Raji (cell line): Measurements from ENCODE around the gene CASP8AP2.

Experiments
- POLR2A ChIP-seq: IDR thresholded peaks from 2 replicates; pipeline ENCODE4 v1.6.1; 2011; ENCODE audit warnings: low read depth, low read length, control low read depth; ENCODE audit not compliant: insufficient read depth

CASP8AP2 gene

GRCh38 chr6:89858041-89858440 lies 28.4 kb downstream of the CASP8AP2 start:
- TF ChIP-seq POLR2A: no peak

GRCh38 chr6:89859744-89860143 lies 30.1 kb downstream of the CASP8AP2 start:
- TF ChIP-seq POLR2A: no peak

- no peak for TF ChIP-seq POLR2A
These were observed 32.6 kb downstream of the CASP8AP2 start for GRCh38 chr6:89862273-89862672.

DNA sequence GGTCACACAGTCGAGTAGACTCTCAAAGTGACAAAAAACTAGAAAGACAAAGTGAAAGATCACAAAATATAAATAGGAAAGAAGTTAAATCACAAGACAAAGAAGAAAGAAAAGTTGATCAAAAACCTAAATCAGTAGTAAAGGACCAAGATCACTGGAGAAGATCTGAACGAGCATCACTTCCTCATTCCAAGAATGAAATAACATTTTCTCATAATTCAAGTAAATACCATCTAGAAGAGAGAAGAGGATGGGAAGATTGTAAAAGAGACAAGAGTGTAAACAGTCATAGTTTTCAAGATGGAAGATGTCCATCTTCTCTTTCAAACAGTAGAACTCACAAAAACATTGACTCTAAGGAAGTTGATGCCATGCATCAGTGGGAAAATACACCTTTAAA lies 33.0 kb downstream of the CASP8AP2 start:
- no peak for TF ChIP-seq POLR2A

- no peak for TF ChIP-seq POLR2A
These were observed 36.5 kb downstream of the CASP8AP2 start for GRCh38 chr6:89866024-89866678.

DNA sequence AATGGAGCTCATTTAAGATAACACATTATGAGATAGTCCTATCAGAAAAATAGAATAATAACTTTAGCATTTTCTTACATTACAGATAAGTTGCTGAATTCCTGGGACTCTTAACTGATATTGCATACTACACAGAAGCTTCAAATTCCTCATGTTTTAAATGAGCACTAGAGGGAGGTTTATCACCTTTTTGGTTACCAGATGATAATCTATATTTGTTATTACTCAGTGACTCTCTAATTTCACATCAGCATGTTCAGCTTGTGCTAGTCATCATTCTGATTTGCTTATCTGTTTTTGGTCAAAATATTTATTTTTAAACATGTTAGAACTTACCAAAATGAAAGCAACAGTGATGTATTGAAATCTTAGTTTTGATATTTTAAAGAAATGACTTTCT lies 44.0 kb downstream of the CASP8AP2 start:
- TF ChIP-seq POLR2A: no peak

- TF ChIP-seq POLR2A: no peak
These were observed 44.8 kb downstream of the CASP8AP2 start for GRCh38 chr6:89874438-89874837.

DNA sequence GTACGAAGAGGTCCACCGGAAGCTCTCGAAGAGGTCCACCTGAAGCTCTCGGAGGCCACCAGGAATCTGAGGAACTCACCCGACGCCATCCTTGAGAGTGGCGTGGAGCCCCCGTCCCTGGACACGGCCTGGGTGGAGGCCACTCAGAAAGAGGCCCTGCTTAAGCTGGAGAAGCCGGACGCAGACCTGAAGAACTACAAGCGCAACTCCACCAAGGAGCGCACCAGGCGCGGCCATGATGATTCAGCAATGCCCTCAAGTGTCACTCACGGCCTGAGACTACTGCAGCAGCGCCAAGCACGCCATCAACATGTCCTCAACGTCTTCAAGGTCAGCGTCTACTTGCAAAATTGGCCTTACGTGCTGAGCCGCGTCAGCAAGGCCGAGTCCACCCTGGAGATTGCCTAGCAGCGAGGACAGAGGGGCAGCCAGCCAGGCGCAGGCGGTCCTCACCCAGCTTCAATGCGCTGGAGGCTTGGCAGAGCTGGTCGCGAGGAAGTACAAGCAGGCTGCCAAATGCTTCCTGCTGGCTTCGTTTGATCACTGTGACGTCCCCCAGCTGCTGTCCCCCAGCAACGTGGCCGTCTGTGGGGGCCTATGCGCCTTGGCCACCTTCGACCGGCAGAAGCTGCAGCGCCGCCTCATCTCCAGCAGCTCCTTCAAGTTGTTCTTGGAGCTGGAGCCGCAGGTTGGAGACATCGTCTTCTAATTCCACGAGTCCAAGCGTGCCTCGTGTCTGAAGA lies 56.9 kb downstream of the CASP8AP2 start:
- TF ChIP-seq POLR2A: no peak

DNA sequence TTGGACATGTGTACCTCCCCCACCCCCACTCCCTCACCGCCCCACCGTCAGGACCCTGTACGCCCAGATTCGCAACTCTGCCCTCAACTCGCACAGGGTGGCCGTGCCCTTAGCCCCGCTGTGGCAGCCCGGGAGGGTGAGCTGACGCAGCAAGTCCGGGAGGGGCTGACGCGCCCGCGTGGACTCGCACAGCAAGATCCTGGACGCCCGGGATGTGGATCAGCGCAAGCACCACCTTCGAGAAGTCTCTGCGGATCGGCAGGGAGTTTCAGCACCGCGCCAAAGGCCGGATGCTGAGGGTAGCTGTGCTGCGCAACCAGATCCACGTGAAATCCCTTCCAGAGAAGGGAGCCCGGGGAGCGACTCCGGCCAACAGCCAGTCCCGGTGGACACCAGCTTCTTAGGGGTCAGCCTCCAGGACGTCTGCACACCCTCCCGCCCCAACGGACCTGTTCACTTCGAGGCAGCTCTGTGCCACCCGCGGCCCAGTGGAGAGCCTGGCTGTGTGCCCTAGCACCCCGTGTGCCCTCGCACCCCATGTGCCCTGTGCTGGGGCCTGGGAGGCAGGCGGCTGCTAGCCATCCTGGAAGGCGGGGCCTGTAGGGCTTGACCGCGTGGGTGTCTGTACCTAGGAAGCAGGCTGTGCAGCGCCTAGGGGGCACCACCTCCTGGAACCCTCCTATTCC lies 57.9 kb downstream of the CASP8AP2 start:
- no peak for TF ChIP-seq POLR2A

DNA sequence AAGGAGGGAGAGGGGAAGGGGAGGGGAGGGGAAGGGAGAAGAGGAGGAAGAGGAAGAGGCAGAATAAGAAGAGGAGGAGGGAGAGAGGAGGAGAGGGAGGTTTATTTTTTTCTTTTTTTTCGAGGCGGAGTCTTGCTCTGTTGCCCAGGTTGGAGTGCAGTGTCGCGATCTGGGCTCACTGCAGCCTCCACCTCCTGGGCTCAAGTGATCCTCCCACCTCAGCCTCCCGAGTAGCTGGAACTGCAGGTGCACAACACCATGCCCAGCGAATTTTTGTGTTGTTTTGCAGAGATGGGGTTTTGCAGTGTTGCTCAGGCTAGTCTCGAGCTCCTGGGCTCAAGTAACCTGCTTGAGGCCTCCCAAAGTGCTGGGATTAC lies 58.4 kb downstream of the CASP8AP2 start:
- no peak for TF ChIP-seq POLR2A

DNA sequence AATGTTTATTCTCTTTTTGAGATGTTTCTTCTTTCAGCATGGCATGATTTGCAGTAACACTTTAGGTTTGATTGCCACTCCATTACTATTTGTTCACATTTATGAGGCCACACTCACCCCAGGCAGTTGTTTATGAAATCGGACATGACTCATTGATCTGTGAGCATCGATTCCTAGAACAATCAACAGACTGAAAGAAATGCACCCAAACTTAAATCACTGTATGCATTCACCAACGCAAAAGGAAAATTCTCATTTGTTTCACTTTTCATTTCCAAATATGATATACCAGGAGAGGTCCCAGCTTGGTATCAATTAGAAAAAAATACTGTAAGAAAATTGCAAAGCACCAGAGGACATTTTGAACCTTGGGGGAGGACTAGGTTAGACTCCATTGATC lies 59.2 kb downstream of the CASP8AP2 start:
- no peak for TF ChIP-seq POLR2A

DNA sequence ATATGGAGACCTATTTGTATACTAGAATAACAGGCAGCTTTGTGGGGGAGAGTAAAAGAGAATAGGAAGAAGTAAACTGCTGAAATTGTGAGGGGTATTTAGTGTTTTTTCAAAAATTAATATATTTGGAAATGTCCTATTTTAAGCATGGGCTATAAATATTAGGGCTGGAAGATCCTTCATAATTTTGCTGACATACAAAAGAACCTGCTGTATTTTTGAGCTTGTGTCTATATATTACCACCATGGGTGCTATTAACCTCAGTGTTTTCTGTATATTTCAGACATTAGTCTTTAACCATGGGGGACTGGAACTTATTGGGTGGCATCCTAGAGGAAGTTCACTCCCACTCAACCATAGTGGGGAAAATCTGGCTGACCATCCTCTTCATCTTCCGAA lies 64.5 kb downstream of the CASP8AP2 start, which contains the start of gene GJA10:
Gene GJA10, plus strand, starts transcription at position 301 of the 400 bp plus-strand sequence. Its CDS starts 0 bp downstream, at position 301.
- TF ChIP-seq POLR2A: no peak

- no peak for TF ChIP-seq POLR2A
These were observed 65.7 kb downstream of the CASP8AP2 start for GRCh38 chr6:89895276-89895874.

DNA sequence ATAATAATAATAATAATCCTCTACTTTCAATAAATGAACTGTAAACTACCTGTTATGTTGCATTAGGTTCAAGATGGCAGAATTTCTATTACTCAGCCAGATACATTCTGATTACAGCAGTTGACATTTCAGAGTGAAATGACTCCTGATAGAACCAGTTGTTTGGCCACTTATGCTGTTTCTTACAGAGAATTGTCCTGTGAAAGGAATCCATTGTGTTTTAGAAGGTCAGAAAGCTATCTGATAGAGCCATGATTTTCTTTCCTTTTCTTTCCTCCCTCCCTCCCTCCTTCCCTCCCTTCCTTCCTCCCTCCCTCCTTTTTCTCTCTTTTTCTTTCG lies 81.2 kb downstream of the CASP8AP2 start:
- TF ChIP-seq POLR2A: no peak

DNA sequence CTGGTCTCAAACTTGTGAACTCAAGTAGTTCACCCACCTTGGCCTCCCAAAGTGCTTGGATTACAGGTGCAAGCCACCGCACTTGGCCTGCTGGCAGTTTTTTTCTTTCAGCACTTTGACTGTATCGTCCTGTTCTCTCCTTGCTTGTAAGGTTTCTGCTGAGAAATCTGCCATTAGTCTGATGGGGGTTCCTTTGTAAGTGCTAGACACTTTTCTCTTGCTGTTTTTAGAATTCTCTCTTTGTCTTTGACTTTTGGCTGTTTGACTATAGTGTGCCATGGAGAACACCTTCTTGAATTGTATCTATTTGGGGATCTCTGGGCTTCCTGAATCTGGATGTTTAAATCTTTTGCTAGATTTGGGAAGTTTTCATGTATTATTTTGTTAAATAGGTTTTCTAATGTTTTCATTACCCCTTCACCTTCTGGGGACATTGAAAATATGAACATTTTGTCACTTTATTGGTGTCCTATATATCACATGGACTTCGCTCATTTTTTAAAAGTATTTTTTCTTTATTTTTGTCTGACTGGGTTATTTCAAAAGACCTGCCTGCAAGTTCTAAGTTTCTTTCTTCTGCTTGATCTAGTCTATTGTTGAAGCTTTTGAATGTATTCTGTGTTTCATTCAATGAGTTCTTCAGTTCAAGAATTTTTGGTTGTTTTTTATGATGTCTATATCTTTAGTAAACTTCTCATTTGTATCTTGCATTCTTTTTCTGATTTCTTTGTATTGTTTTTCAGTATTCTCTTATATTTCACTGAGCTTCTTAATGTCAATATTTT lies 86.6 kb downstream of the CASP8AP2 start:
- no peak for TF ChIP-seq POLR2A
